K562 (cell line): ENCODE results near the gene PCSK2. TPM values are rescaled to one million over a fixed set of nuclear protein-coding genes. Genes with fewer than 3 reads are reported as not detected.

Experiments used
- ATAC-seq: fragments of 200-7000 bp; cut with Tn5 transposase; 3 replicates; pipeline ENCODE4 v1.9.1; 2020; ENCODE audit warnings: moderate library complexity
- BruUV-seq: library from RNA; stranded (reverse); fragments of 400-500 nt; replicated peaks from 2 replicates; lab custom pipeline; 2021; lab: Mats Ljungman, UMichigan
- CTCF ChIA-PET: fragments of 300-600 bp; formaldehyde crosslinking; extraction: SDS; loops from one replicate; lab custom pipeline; 2021; ENCODE audit warnings: low intra/inter-chr PET ratio; lab: Yijun Ruan, JAX
- POLR2A ChIA-PET: fragments of 300-600, 350-650 bp; sonication (Branson Sonifier 250); formaldehyde crosslinking; extraction: SDS; loops from one replicate; lab custom pipeline; 2021; ENCODE audit warnings: antibody characterized with exemption, inconsistent platforms; lab: Yijun Ruan, JAX
- DNase-seq, 4 experiments: peaks; one replicate each; pipeline versions ENCODE4 v3.0.0 to v3.0.0-alpha.2; 2011 to 2018; ENCODE audit warnings: low spot score in 3 of 4, mixed read lengths in 3 of 4; ENCODE audit errors: extremely low read depth in 1 of 4
- FAIRE-seq: peaks from 2 replicates; lab custom pipeline; 2011; peaks lifted over from hg19 to GRCh38; lab: Jason Lieb, UNC
- H2AFZ ChIP-seq: 2 replicates; pipeline ENCODE4 v1.6.0; 2011; ENCODE audit warnings: low read depth, low read length, control low read depth, inconsistent platforms
- H3K27ac ChIP-seq: fragments of 200-600 bp; 3 replicates; pipeline ENCODE4 v1.8.0; 2011; ENCODE audit warnings: low read depth, mild to moderate bottlenecking, control low read depth, inconsistent platforms, low read length, moderate library complexity, mixed read lengths; ENCODE audit errors: extremely low read depth
- H3K27me3 ChIP-seq, 2 experiments: fragments of 300-600 bp in 1 of 2; 2 replicates in 1 of 2; 3 replicates in 1 of 2; pipeline versions ENCODE4 v1.6.0 to v1.8.0; 2011; ENCODE audit warnings: inconsistent platforms in 2 of 2, low read length in 2 of 2, mild to moderate bottlenecking in 1 of 2, mixed read lengths in 1 of 2, moderate library complexity in 1 of 2; ENCODE audit not compliant: control insufficient read depth in 2 of 2, insufficient read depth in 2 of 2
- H3K36me3 ChIP-seq: fragments of 300-600 bp; 3 replicates; pipeline ENCODE4 v1.8.0; 2011; ENCODE audit warnings: mild to moderate bottlenecking, low read length, inconsistent platforms; ENCODE audit not compliant: control insufficient read depth, insufficient read depth
- H3K4me1 ChIP-seq, 2 experiments: fragments of 200-600 bp in 1 of 2; replicated peaks in 1 of 2; 2 replicates in 1 of 2; 3 replicates in 1 of 2; pipeline versions ENCODE4 v1.5.1 to v1.8.0; 2011; ENCODE audit warnings: inconsistent platforms in 2 of 2, low read length in 2 of 2, mild to moderate bottlenecking in 1 of 2, mixed read lengths in 1 of 2, moderate library complexity in 1 of 2; ENCODE audit not compliant: control insufficient read depth in 2 of 2, insufficient read depth in 2 of 2
- H3K4me2 ChIP-seq: 2 replicates; pipeline ENCODE4 v1.6.1; 2011; ENCODE audit warnings: low read length, control low read depth, inconsistent platforms, mixed read lengths; ENCODE audit not compliant: insufficient read depth
- H3K4me3 ChIP-seq: fragments of 200-600 bp; sonication (generic), shearing (Covaris generic); 2 replicates; pipeline ENCODE4 v1.5.1; 2016; ENCODE audit warnings: control low read depth, inconsistent platforms
- H3K79me2 ChIP-seq: fragments of 200-600 bp; 3 replicates; pipeline ENCODE4 v1.8.0; 2011; ENCODE audit warnings: low read length, inconsistent platforms; ENCODE audit not compliant: control insufficient read depth, insufficient read depth
- H3K9ac ChIP-seq, 2 experiments: 2 replicates each; pipeline versions ENCODE4 v1.6.0 to v1.6.1; 2011; ENCODE audit warnings: low read depth in 2 of 2, low read length in 2 of 2, control low read depth in 1 of 2, inconsistent platforms in 1 of 2, mild to moderate bottlenecking in 1 of 2, mixed read lengths in 1 of 2; ENCODE audit not compliant: insufficient read depth in 1 of 2
- H3K9me1 ChIP-seq: one replicate; pipeline ENCODE4 v1.6.0; 2011; ENCODE audit warnings: inconsistent platforms, mild to moderate bottlenecking, low read length, moderate library complexity; ENCODE audit not compliant: control insufficient read depth, insufficient read depth
- H3K9me3 ChIP-seq: replicated peaks from 2 replicates; pipeline ENCODE4 v1.5.1; 2011; ENCODE audit warnings: low read depth, low read length, inconsistent platforms; ENCODE audit not compliant: control insufficient read depth, insufficient read depth
- H4K20me1 ChIP-seq: replicated peaks from 2 replicates; pipeline ENCODE4 v1.6.1; 2011; ENCODE audit warnings: low read length, inconsistent platforms, mixed read lengths; ENCODE audit not compliant: control insufficient read depth, insufficient read depth
- BDP1 ChIP-seq: IDR thresholded peaks from 3 replicates; pipeline ENCODE4 v1.6.1; 2011; ENCODE audit not compliant: insufficient read length, insufficient read depth
- EP300 ChIP-seq: IDR thresholded peaks from 2 replicates; pipeline ENCODE4 v1.6.1; 2012; ENCODE audit warnings: low read length, improper control_type of control experiment
- GATAD2B ChIP-seq: fragments of 450-650 bp; IDR thresholded peaks from 2 replicates; pipeline ENCODE4 v1.6.1; 2017; ENCODE audit warnings: mild to moderate bottlenecking, borderline replicate concordance
- NFXL1 ChIP-seq: fragments of 450-650 bp; formaldehyde crosslinking; IDR thresholded peaks from 2 replicates; pipeline ENCODE4 v1.4.0; 2021; ENCODE audit warnings: mild to moderate bottlenecking
- PHB ChIP-seq: fragments of 250-450 bp; sonication (Bioruptor Pico); IDR thresholded peaks from 2 replicates; pipeline ENCODE4 v1.5.0; 2021
- ZFX ChIP-seq: sonication (generic); formaldehyde crosslinking; IDR thresholded peaks from 2 replicates; pipeline ENCODE4 v1.8.0; 2022; ENCODE audit warnings: mild to moderate bottlenecking, missing genetic modification reagents, moderate library complexity
- ZNF184 ChIP-seq: sonication (generic); formaldehyde crosslinking; IDR thresholded peaks from 2 replicates; pipeline ENCODE4 v1.5.0; 2020; ENCODE audit warnings: missing genetic modification reagents
- ZNF444 ChIP-seq: fragments of 250-450 bp; sonication (Bioruptor Pico); IDR thresholded peaks from 2 replicates; pipeline ENCODE4 v1.4.0; 2020; ENCODE audit warnings: mild to moderate bottlenecking, moderate library complexity
- ZNF778 ChIP-seq: fragments of 450-650 bp; formaldehyde crosslinking; IDR thresholded peaks from 2 replicates; pipeline ENCODE4 v1.4.0; 2020; ENCODE audit warnings: mild to moderate bottlenecking, moderate library complexity
- WGBS: fragments of 100-300 bp; shearing (Covaris generic); methylation state at CpG from one replicate; pipeline ENCODE4 v1.1.6; 2016; ENCODE audit warnings: low coverage, mixed read lengths; ENCODE audit not compliant: insufficient coverage; ENCODE audit errors: missing lambda C conversion rate; 5-methylcytosine and 5-hydroxymethylcytosine counted together
- in situ Hi-C: fragments of 300-500 bp; cut with MboI; formaldehyde crosslinking; loops from 4 replicates; pipeline ENCODE4 v1.15.0; 2018; ENCODE audit warnings: inconsistent platforms, mixed read lengths
- intact Hi-C: fragments of 100-400 bp; cut with micrococcal nuclease; formaldehyde crosslinking; loops from 2 replicates; pipeline ENCODE4 v1.14.2; 2022
- polyA plus RNA-seq, 8 experiments: library from polyadenylated mRNA; depleted of rRNA in 4 of 8; stranded (reverse) in 5 of 8; unstranded in 3 of 8; fragments of >200 nt; fragmentation: Nextera tagmentation in 2 of 8; fragmentation: Illumina TruSeq in 1 of 8; extraction: Ambion mirVana in 2 of 8; extraction: Trizol in 1 of 8; gene quantifications; 2 replicates each; pipeline versions ENCODE4 v1.2.1 to v1.2.3, GENCODE V29; 2011 to 2014; ENCODE audit warnings: inconsistent platforms in 1 of 8, missing spikeins in 1 of 8
- total RNA-seq, 7 experiments: library from RNA; depleted of rRNA in 6 of 7; stranded (reverse); fragments of >200 nt in 6 of 7; fragmentation: Illumina TruSeq in 2 of 7; extraction: Trizol in 2 of 7; gene quantifications; 2 replicates each; pipeline versions ENCODE4 v1.2.1 to v1.2.3, GENCODE V29; 2011 to 2021; ENCODE audit warnings: low replicate concordance in 1 of 7
- TF ChIP-seq, protein P1 (sequence below), 2 experiments: fragments of 450-650 bp; IDR thresholded peaks; 2 replicates each; pipeline ENCODE4 v1.6.1; 2016
- TF ChIP-seq, protein P2 (sequence below): fragments of 450-650 bp; formaldehyde crosslinking; IDR thresholded peaks from 2 replicates; pipeline ENCODE4 v1.4.0; 2022; ENCODE audit warnings: mild to moderate bottlenecking, moderate library complexity

Gene PCSK2
- total and polyA plus RNA-seq, 9 of the 15 experiments (the other 6 are each of a cell fraction or from before 2014, with no cell fraction given), result 0.04 to 0.07 (median 0.05) TPM; not detected in 6

DNA sequence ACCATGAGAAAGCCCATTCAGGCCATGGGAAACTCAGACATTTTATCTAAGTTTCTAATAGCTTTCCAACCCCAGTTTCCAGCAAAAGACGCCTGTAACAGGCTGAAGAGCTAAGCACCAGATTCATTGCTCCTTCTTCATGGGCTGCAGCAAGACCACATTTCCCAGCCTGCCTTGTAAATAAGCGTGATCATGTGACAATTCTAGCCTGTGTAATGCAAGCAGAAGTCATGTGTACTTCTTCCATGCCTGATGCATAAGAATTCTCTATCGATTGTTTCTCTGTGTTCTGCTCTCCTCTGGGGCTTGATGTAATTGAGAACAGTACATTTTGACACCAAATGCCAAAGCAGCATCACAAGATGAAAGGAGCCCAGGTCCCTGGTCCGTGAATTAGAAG is 6.8 kb downstream of the PCSK2 start:
- ChIA-PET CTCF (no interaction called here), POLR2A (no interaction called here)
- WGBS, result 2% methylated on average over 4 of the region's 4 CpGs
- DNase-seq (no peak), ATAC-seq (no peak), FAIRE-seq (no peak)
- Histone ChIP-seq H3K4me2 (no peak overlapping the region), H3K27me3 (no peaks in the 10 kb centered on the region), H3K79me2 (no peaks in the 10 kb centered on the region), H3K36me3 (no peaks in the 10 kb centered on the region), H3K9me1 (no peaks in the 10 kb centered on the region), H3K4me3 (no peak overlapping the region), H2AFZ (no peak overlapping the region), H3K9me3 (no peaks in the 10 kb centered on the region), H4K20me1 (no peaks in the 10 kb centered on the region), H3K9ac (no peak overlapping the region), H3K4me1 (no peaks in the 10 kb centered on the region), H3K27ac (no peak overlapping the region)
- TF ChIP-seq GATAD2B, result no peak
- TF ChIP-seq PHB, result no peak
- no TSS peak for BruUV-seq
- in situ Hi-C loops, result no loop called here
- intact Hi-C loops, result no loop called here

DNA sequence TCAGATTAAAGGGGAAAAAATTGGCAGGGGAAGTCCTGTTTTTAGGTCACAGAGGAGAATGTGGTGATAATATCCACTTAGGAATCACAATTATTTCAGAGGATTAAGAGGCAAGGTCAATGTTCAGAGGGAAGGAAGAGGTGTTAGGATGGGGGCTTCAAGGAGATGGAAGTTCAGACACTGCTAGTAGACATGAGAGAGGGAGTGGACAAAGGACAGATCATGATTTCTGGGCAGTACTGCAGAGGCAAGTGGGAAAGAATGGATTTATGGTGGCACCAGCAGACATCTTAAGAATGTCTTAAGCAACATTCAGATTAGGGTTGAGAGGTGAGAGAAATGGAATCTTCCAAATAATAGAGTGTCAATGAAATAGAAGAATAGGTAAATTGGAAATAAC is 9.9 kb downstream of the PCSK2 start:
- no peaks in the 10 kb centered on the region for H3K4me1 ChIP-seq
- TF ChIP-seq ZNF184 (no peak), ZFX (CRISPR knock-in tag) (no peak), ZNF778 (CRISPR knock-in tag) (no peak), NFXL1 (CRISPR knock-in tag) (no peak), BDP1 (no peak), EP300 (no peak), ZNF444 (CRISPR knock-in tag) (no peak)
- TF ChIP-seq, protein P1, sequence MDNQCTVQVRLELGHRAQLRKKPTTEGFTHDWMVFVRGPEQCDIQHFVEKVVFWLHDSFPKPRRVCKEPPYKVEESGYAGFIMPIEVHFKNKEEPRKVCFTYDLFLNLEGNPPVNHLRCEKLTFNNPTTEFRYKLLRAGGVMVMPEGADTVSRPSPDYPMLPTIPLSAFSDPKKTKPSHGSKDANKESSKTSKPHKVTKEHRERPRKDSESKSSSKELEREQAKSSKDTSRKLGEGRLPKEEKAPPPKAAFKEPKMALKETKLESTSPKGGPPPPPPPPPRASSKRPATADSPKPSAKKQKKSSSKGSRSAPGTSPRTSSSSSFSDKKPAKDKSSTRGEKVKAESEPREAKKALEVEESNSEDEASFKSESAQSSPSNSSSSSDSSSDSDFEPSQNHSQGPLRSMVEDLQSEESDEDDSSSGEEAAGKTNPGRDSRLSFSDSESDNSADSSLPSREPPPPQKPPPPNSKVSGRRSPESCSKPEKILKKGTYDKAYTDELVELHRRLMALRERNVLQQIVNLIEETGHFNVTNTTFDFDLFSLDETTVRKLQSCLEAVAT (IDR thresholded peaks at IDR 0.05), result no peak
- TF ChIP-seq, protein P2, sequence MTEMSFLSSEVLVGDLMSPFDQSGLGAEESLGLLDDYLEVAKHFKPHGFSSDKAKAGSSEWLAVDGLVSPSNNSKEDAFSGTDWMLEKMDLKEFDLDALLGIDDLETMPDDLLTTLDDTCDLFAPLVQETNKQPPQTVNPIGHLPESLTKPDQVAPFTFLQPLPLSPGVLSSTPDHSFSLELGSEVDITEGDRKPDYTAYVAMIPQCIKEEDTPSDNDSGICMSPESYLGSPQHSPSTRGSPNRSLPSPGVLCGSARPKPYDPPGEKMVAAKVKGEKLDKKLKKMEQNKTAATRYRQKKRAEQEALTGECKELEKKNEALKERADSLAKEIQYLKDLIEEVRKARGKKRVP (CRISPR knock-in tag), result no peak
- H3K4me3 ChIP-seq, result no peak overlapping the region
- intact Hi-C loops (no loop called here), in situ Hi-C loops (no loop called here)
- no peaks in the 10 kb centered on the region for H3K79me2 ChIP-seq
- H3K9ac ChIP-seq, result no peak overlapping the region
- DNase-seq (no peak), FAIRE-seq (no peak), ATAC-seq (no peak)
- H2AFZ ChIP-seq, result no peak overlapping the region
- no peaks in the 10 kb centered on the region for H3K9me1 ChIP-seq
- no peaks in the 10 kb centered on the region for H3K27me3 ChIP-seq
- H3K9me3 ChIP-seq, result no peaks in the 10 kb centered on the region
- POLR2A ChIA-PET, result no interaction called here
- no peak overlapping the region for H3K27ac ChIP-seq
- no peaks in the 10 kb centered on the region for H4K20me1 ChIP-seq
- no TSS peak for BruUV-seq
- H3K36me3 ChIP-seq, result no peaks in the 10 kb centered on the region
- CTCF ChIA-PET, result no interaction called here
- H3K4me2 ChIP-seq, result no peak overlapping the region
